C4-2B (cell line): ENCODE measurements around the gene COG6.

Source experiments
- ZFX ChIP-seq: fragments of 450-650 bp; IDR thresholded peaks from 2 replicates; pipeline ENCODE4 v1.6.1; 2017
- TF ChIP-seq, protein P1 (sequence below): fragments of 450-650 bp; conservative IDR thresholded peaks from 2 replicates; pipeline ENCODE4 v1.5.1; 2017; ENCODE audit warnings: mild to moderate bottlenecking

DNA sequence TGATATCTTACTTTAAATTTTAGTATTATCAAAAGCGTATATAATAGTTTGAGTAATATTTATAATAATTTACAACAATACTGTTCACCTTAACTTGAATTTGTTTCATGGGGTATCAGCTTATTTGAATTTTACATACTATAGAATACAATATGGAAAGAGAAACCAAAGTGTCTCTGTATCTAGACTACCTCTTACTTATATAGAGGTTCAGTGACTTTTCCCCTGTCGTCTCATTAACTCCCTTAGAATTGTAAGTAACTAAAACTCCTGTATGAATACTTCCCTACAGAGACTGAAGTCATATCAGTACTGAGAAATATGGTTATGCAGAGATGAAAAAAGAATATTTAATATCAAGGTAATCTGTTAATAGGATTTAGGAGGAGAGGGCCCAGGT, 26.8 kb downstream of the COG6 start:
- TF ChIP-seq, protein P1, sequence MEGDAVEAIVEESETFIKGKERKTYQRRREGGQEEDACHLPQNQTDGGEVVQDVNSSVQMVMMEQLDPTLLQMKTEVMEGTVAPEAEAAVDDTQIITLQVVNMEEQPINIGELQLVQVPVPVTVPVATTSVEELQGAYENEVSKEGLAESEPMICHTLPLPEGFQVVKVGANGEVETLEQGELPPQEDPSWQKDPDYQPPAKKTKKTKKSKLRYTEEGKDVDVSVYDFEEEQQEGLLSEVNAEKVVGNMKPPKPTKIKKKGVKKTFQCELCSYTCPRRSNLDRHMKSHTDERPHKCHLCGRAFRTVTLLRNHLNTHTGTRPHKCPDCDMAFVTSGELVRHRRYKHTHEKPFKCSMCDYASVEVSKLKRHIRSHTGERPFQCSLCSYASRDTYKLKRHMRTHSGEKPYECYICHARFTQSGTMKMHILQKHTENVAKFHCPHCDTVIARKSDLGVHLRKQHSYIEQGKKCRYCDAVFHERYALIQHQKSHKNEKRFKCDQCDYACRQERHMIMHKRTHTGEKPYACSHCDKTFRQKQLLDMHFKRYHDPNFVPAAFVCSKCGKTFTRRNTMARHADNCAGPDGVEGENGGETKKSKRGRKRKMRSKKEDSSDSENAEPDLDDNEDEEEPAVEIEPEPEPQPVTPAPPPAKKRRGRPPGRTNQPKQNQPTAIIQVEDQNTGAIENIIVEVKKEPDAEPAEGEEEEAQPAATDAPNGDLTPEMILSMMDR: no peak
- no peak for TF ChIP-seq ZFX
